Muscle of arm (tissue), 12 donors: Measurements from ENCODE around the gene DNASE1L2. TPM values are rescaled to one million over a fixed set of nuclear protein-coding genes. Genes with fewer than 3 reads are reported as not detected.
"Not testable (repeated sequence)": the region's sequence is repeated elsewhere in the genome, so short reads cannot be mapped to it uniquely, and the experiment has no call there.

Experiments used
- DNase-seq: peaks from one replicate; pipeline ENCODE4 v3.0.0-alpha.2; 2013
- polyA plus RNA-seq, 12 donors: library from polyadenylated mRNA; unstranded; fragments of 120-200 nt; gene quantifications; one replicate each; pipeline ENCODE4 v1.2.1, GENCODE V29; 2013; ENCODE audit not compliant: insufficient read length in 12 of 12

Gene DNASE1L2
- polyA plus RNA-seq, 12 donors: 0.47 to 1.00 (median 0.72) TPM; not detected in 2

- not testable (repeated sequence) for DNase-seq
These were observed 33.0 kb upstream of the DNASE1L2 start for GRCh38 chr16:2203119-2203688.

DNA sequence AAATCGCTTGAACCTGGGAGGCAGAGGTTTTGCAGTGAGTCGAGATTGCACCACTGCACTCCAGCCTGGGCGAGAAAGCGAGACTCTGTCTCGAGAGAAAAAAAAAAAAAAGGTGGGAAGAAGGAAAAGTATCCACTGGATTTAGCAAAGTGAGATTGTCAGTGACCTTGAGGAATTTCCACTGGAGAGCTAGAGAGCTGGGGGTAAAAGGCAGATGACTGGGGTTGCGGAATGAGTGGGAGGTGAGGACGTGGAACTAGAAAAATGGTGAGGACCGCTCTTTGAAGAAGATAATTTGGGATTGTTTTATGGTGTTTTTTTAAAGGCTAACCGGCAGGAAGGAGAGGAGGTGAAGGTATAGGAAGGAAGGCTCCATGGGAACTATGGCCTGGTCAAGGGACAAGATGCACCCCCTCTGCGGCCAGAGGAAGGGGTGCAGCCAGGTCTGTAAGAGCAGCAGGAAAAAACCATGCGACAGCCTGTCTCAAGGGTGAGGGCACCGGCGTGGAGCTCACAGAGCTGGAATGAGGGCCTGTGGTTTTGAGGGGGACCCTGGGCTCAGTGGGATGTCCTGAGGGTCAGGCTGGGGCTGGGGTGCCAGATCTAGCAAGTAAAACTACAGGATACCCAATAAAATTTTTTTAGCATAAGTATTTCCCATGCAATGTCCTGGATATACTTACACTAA lies 31.7 kb upstream of the DNASE1L2 start:
- DNase-seq: no peak

DNA sequence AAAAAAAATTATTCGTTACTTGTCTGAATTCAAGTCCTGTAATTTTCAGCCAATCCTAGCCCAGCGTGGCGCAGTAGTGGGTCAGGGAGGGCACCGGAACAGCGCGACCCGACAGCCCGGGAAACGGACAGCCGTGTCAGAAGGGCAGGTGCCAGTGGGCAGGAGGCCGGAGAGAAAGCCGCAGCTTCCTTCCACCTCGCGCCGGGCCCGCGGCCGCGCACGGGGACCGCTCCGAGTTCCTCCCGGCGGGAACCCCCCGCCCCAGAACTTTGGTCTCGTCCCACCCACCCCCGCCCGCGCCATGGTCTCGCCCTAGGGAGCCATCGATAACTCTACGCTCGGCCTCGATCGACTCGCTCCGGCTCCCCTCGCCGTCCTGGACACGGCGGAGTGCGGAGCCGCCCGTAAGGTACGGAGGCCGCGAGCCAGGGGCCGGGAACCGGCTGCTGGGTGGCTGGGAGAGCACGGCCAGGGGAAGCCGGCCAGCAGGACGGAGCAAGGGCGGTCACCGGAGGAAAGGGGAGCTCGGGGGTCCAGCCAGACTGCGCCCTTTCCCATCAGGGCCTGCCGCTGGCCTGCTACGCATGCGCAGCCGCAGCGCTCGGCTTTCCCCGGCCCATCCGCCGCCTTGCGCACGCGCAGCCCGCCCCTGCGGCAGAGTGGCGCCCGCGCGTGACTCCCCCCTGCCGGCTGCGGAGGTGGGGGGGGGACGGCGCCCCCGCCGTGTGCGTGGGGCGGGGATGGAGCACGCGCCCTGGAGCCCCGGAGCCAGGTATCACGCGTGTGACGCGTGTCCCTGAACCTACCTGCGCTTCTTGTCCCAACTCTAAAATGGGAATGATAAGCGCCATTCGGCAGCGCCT lies 30.9 kb upstream of the DNASE1L2 start, which contains the start of gene MLST8:
Gene MLST8, plus strand, starts transcription at position 351 of the 863 bp plus-strand sequence. CDS start 632 bp downstream, outside the sequence.
- peak; percentile 94 for DNase-seq

GRCh38 chr16:2205967-2206313 lies 30.3 kb upstream of the DNASE1L2 start:
- DNase-seq: no peak

GRCh38 chr16:2206420-2206779 lies 29.8 kb upstream of the DNASE1L2 start:
- no peak for DNase-seq

DNA sequence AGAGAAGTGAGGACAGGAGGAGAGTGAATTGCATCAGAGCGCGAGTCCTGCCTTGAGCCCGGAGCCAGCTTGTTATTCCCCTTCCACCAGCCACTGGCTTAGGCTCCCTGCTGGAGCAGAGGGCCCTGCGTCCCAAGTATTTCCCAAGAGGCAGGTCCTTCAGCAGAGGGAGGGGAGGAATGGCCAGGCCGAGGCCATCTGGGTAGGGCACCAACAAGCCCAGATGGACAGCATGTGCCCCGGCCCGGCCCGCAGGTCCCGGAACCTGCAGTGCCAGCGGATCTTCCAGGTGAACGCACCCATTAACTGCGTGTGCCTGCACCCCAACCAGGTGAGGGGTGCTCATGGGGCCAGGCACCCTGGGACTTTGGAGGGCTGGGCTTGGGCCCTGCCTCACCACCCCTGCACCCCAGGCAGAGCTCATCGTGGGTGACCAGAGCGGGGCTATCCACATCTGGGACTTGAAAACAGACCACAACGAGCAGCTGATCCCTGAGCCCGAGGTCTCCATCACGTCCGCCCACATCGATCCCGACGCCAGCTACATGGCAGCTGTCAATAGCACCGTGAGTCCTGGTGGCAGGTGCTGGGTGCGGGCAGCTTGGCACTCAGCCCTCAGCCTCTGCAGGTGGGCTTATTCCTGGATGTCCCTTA lies 29.3 kb upstream of the DNASE1L2 start:
- DNase-seq: no peak

GRCh38 chr16:2207872-2208271 lies 28.4 kb upstream of the DNASE1L2 start:
- no peak for DNase-seq

- no peak for DNase-seq
These were observed 27.9 kb upstream of the DNASE1L2 start for GRCh38 chr16:2208308-2208707.

DNA sequence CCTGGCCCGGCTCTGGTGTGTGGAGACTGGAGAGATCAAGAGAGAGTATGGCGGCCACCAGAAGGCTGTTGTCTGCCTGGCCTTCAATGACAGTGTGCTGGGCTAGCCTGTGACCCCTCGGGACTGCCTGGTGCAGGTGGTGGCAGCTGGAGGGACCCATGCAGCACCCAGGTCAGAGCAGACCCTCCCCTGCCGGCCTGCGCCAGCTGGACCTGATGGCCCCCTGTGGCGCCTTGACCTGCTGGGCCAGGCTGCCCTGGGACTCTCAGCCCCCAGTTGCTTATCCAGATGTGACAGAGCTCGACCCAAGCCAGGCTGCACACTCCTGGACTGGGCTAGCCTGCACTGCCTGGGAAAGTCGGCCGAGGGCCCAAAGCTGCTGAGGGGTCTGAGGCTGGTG lies 27.5 kb upstream of the DNASE1L2 start:
- no peak for DNase-seq

GRCh38 chr16:2209258-2210008 lies 26.8 kb upstream of the DNASE1L2 start:
- DNase-seq: no peak

DNA sequence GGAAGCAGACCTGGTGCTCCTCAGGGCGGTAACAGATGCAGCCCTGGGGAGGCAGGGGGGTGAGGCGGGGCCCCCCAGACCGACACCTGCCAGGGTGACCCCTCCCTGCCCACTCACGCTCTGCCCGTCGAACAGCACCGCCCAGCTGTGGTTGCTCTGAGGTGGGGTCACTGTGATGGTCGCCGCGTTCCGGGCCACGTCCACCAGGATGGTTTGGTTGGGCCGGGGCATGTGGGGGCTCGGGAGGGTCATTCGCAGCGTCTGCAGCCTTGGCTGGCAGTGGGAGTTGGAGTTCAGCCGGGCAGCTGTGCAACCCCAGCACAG lies 26.3 kb upstream of the DNASE1L2 start:
- no peak for DNase-seq

- no peak for DNase-seq
These were observed 25.6 kb upstream of the DNASE1L2 start, which contains the start of gene BRICD5 for GRCh38 chr16:2210386-2211365. TSS of gene BRICD5 (minus strand) at chr16:2210863. CDS start at chr16:2210833, 30 bp downstream.

GRCh38 chr16:2211923-2212347 lies 24.3 kb upstream of the DNASE1L2 start:
- DNase-seq: no peak

- no peak for DNase-seq
These were observed 23.6 kb upstream of the DNASE1L2 start for GRCh38 chr16:2212362-2213324.

DNA sequence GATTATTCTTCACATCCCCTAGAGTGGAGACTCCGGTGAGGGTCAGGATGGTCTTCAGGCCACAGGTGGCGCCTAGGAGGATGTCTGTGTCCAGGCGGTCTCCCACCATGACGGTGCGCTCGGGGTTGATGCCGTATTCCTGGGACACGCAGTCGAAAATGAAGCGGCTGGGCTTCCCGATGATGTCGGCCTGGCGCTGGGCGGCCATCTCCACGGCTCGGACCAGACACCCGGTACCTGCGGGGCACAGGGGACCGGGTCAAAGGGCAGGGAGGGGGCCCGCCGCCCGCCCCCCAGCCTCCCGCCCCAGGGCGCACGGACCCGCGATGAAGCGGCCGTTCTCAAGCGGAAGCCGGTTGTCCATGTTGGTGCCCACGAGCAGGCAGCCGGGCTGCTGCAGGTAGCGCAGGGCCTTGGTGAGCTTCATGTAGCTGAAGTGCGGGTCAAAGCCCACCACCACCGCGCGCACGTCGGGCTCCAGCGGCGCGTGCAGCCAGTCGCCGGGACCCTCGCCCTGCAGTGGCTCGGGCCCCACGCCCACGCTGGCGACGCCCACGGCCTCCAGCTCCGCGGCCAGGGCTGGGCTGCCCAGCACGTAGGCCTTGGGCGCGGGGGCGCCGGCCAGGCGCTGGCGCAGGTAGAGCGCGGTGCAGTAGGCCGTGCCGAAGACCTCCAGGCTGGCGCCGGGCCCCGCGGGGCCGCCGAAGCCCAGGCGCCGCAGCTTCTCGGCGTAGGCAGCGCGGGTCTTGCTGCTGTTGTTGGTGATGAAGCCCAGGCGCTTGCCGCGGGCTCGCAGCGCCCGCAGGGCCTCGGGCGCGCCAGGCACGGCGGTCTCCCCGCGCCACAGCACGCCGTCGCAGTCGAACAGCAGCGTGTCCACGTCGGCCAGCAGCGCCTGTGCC lies 22.2 kb upstream of the DNASE1L2 start:
- DNase-seq: no peak

GRCh38 chr16:2214719-2214968 lies 21.6 kb upstream of the DNASE1L2 start, which contains the start of gene PGP:
TSS of gene PGP (minus strand) at chr16:2214840. CDS start at chr16:2214777, 63 bp downstream.
- DNase-seq: no peak

DNA sequence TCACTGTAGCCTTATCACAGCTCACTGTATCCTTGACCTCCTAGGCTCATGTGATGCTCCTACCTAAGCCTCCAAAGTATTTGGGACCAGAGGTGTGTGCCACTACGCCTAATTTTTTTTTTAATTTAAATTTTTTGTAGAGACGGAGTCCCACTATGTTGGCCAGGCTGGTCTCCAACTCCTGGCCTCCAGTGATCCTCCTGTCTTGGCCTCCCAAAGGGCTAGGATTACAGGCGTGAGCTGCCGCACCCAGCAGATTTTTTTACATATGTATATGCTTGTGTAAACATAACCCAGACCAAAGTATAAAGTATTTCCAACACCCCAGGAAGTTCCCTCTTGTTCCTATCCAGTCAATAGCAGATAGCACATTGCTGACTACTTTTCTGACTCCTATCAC lies 19.9 kb upstream of the DNASE1L2 start:
- no peak for DNase-seq
